Nephron (organoid): Measurements from ENCODE around the gene SMIM45.

Source experiments
- H3K27ac Mint-ChIP-seq, 3 experiments: 2 replicates each; pipeline ENCODE4 v1.8.0; 2020; ENCODE audit warnings: mixed read lengths in 3 of 3, mild to moderate bottlenecking in 2 of 3, moderate library complexity in 1 of 3
- H3K27me3 Mint-ChIP-seq: 2 replicates; pipeline ENCODE4 v1.8.0; 2021; ENCODE audit warnings: low read depth, mild to moderate bottlenecking, moderate library complexity, mixed read lengths
- H3K36me3 Mint-ChIP-seq: 2 replicates; pipeline ENCODE4 v1.8.0; 2020; ENCODE audit warnings: low read depth, mixed read lengths
- H3K4me1 Mint-ChIP-seq: 2 replicates; pipeline ENCODE4 v1.8.0; 2020; ENCODE audit warnings: mixed read lengths
- H3K4me3 Mint-ChIP-seq, 3 experiments: 2 replicates each; pipeline ENCODE4 v1.8.0; 2020; ENCODE audit warnings: mild to moderate bottlenecking in 3 of 3, mixed read lengths in 3 of 3, moderate library complexity in 2 of 3
- H3K9me3 Mint-ChIP-seq: 2 replicates; pipeline ENCODE4 v1.8.0; 2020; ENCODE audit warnings: mixed read lengths
- TF ChIP-seq, protein P1 (sequence below), 3 experiments: fragments of 200-600 bp; sonication (generic); IDR thresholded peaks; one replicate each; pipeline ENCODE4 v1.5.0; 2021; ENCODE audit warnings: antibody characterized with exemption in 3 of 3; ENCODE audit not compliant: unreplicated experiment in 3 of 3

Gene SMIM45

DNA sequence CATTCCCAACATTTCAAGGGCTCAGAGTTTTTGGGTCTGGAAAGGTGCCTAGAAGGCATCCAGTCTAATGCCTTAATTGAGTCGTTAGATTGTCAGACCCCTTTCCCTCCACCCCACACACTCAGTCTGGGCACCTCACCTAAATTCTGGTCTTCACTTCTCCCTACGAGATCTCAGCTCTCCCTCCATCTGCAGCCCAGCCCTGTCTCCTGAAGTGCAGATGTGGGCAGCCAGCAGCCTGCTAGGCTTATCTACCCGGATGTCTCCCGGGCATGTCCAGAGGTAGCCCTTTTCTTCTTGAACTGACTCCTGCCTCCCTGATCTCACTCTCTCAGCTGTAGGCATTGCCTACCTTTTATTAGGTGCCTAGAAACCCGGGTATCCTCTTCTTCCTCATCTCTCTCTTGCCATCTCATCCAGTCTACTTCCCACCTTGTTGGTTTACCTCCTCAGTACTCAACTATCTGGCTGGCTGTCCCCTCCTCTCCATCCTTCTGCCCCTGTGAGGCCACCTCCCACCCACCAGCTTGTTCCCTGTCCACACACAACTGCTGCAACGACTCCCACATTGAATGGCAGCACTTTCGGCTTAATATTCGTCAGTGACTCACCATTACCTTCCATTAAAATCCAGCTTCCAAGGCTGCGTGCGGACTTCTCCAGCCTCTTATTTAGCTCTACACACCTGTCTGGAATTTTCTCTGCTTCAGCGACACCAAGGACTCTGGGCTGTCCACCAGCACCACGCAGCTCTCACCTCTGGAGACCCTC lies 23.5 kb downstream of the SMIM45 start:
- no peaks in the 10 kb centered on the region for H3K36me3 Mint-ChIP-seq
- H3K9me3 Mint-ChIP-seq, result no peaks in the 10 kb centered on the region
- H3K27me3 Mint-ChIP-seq, result peaks cover 62% of the 10 kb centered on the region
- no peaks in the 10 kb centered on the region for H3K4me1 Mint-ChIP-seq
- H3K4me3 Mint-ChIP-seq, result peak overlapping the region; percentile 64 to 76 (median 74)
- TF ChIP-seq, protein P1, sequence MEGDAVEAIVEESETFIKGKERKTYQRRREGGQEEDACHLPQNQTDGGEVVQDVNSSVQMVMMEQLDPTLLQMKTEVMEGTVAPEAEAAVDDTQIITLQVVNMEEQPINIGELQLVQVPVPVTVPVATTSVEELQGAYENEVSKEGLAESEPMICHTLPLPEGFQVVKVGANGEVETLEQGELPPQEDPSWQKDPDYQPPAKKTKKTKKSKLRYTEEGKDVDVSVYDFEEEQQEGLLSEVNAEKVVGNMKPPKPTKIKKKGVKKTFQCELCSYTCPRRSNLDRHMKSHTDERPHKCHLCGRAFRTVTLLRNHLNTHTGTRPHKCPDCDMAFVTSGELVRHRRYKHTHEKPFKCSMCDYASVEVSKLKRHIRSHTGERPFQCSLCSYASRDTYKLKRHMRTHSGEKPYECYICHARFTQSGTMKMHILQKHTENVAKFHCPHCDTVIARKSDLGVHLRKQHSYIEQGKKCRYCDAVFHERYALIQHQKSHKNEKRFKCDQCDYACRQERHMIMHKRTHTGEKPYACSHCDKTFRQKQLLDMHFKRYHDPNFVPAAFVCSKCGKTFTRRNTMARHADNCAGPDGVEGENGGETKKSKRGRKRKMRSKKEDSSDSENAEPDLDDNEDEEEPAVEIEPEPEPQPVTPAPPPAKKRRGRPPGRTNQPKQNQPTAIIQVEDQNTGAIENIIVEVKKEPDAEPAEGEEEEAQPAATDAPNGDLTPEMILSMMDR (IDR thresholded peaks at IDR 0.05; ENCODE audit: unreplicated experiment in 3 of 3), result no peak
- H3K27ac Mint-ChIP-seq, result no peak overlapping the region

DNA sequence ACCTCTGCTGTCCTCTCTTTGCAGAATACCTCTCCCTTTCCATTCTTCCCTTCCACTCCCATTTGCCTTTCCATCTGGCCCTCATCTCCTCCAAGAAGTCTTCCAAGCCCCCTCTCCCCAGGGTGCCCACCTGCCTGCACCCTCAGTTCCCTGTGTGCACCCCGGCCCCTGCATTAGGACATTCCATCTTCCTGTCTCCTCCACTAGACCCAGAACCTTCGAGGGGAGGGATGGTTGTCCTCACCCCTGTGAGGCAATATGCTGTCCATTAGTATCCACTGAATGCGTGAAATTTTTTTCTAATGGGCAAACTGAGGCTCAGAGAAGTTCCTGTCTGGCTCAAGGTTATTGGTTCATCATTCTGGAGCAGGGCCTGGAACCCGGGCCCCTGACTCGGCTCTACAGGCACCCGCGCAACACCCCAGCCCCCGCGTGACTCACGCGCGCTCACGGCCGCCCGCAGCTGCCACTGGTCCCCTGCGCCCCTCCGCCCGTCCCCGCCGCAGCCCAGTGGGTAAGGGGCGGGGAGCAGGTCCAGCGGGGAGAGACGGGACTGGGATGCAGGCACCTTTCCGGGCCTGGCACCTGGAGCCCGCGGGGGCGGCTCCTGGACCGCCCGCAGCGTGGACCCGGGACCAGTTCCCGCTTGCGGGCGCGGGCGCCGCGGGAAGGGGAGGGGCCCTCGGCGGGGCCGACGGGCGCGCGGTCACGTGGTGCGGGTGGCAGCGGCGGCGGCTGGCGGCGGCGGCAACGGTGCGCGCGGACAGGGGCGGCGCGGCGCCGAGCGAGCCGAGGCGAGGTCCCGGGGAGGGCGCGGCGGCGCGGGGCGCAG lies 24.3 kb downstream of the SMIM45 start:
- no peak overlapping the region for H3K27ac Mint-ChIP-seq
- no peaks in the 10 kb centered on the region for H3K4me1 Mint-ChIP-seq
- H3K27me3 Mint-ChIP-seq, result peaks cover 59% of the 10 kb centered on the region
- H3K4me3 Mint-ChIP-seq, result peak overlapping the region; percentile 64 to 76 (median 74)
- TF ChIP-seq, protein P1 (IDR thresholded peaks at IDR 0.05; ENCODE audit: unreplicated experiment in 3 of 3), result no peak
- no peaks in the 10 kb centered on the region for H3K36me3 Mint-ChIP-seq
- no peaks in the 10 kb centered on the region for H3K9me3 Mint-ChIP-seq

DNA sequence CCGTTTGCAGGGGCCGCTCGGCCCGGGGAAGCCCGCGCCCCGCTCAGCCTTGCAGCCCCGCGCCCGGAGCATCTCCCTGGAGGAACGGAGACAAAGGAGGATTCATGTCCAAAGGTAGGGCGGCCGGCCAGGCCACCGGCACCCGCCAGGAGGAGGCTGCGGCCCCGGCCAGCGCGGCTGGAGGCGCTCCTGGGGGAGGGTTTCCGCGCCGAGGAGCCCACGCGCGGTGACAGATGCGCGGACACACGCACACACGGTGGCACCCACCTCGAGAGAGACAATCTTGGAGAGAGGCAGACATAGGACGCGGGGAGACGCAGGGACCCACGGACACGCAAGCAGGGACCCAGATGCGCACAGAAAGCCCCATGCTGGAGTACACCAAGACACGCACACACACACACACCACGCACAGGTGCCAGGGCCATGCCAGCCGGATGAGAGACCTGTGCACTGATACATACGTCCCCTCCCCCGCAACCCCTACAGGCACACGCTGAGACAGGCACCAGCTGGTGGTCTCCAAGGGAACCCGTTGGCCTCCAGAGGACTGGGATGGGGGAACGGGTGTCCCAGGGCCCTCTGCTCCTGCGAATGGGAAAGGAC lies 25.1 kb downstream of the SMIM45 start:
- no peak overlapping the region for H3K27ac Mint-ChIP-seq
- H3K4me3 Mint-ChIP-seq, result peak overlapping the region; percentile 75 to 76 (median 75)
- H3K9me3 Mint-ChIP-seq, result no peaks in the 10 kb centered on the region
- H3K4me1 Mint-ChIP-seq, result no peaks in the 10 kb centered on the region
- H3K27me3 Mint-ChIP-seq, result peaks cover 56% of the 10 kb centered on the region
- H3K36me3 Mint-ChIP-seq, result no peaks in the 10 kb centered on the region
- TF ChIP-seq, protein P1 (IDR thresholded peaks at IDR 0.05; ENCODE audit: unreplicated experiment in 3 of 3), result no peak

DNA sequence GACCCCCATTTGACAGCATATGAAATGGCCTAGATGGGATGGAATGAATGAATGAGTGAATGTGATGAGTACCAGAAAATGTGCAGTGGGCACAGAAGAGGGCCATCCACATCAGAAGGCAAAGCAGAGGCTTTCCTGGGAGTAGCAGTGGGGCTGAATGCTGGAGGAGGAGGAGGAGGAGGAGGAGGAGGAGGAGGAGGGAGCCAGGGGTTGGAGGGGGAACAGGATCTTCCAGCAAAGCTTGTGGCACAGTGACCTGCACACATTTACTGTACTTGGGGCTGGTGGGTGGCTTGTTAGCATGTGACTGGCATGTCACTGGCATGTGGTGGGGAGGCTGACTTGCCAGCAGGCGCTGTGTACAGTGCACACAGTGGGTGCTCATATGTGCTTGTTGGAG lies 26.8 kb downstream of the SMIM45 start:
- H3K4me3 Mint-ChIP-seq, result peak overlapping the region; percentile 34 to 38 (median 37)
- no peaks in the 10 kb centered on the region for H3K36me3 Mint-ChIP-seq
- H3K4me1 Mint-ChIP-seq, result no peaks in the 10 kb centered on the region
- H3K27ac Mint-ChIP-seq, result no peak overlapping the region
- TF ChIP-seq, protein P1 (IDR thresholded peaks at IDR 0.05; ENCODE audit: unreplicated experiment in 3 of 3), result no peak
- peaks cover 45% of the 10 kb centered on the region for H3K27me3 Mint-ChIP-seq
- no peaks in the 10 kb centered on the region for H3K9me3 Mint-ChIP-seq

DNA sequence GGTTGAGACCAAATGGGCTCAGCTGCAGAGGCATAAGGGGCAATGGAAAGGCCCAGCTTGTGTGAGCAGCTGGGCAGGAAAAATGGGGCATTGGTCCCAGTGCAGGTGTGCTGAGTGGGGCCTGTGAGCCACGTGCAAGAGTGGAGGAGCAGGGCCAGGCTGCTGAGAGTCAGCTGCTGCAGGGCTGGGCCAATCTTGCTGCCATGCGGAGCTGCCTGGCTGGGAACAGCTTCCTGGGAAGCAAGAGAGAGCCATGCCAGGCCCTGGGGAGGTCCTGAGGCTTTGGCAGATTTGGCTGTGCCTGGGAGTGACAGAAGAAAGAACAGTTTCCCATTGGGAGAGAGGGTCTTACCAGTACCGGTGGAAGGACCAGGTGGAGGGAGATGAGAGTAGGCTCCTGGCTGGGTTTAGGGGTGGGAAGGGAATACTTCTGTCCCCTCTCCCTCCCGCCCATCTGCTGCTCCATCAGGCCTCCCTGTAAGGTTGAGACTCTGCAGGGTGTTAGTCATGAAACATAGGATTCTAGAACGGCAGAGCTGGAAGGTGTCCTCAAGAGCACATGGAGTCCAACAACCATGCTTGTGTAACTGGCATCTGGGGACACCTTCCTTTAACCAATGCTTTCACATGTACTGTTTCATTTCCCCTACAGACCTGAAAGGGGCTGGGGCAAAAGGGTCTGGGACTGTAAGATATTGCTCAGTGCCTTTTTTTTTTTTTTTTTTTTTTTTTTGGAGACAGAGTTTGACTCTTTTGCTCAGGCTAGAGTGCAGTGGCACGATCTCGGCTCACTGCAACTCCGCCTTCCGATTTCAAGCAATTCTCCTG lies 27.7 kb downstream of the SMIM45 start:
- H3K27me3 Mint-ChIP-seq, result peaks cover 38% of the 10 kb centered on the region
- H3K36me3 Mint-ChIP-seq, result no peaks in the 10 kb centered on the region
- no peaks in the 10 kb centered on the region for H3K9me3 Mint-ChIP-seq
- H3K27ac Mint-ChIP-seq, result no peak overlapping the region
- H3K4me1 Mint-ChIP-seq, result no peaks in the 10 kb centered on the region
- TF ChIP-seq, protein P1 (IDR thresholded peaks at IDR 0.05; ENCODE audit: unreplicated experiment in 3 of 3), result no peak
- no peak overlapping the region for H3K4me3 Mint-ChIP-seq
